BJ (cell line): ENCODE results near the gene CCDC142. TPM values are rescaled to one million over a fixed set of nuclear protein-coding genes. Genes with fewer than 3 reads are reported as not detected.
A peak's percentile ranks its signal among the peaks of the same experiment; 100 is the strongest.

ENCODE experiments used
- CTCF ChIA-PET: fragments of 350-600 bp; formaldehyde crosslinking; extraction: SDS; loops from one replicate; lab custom pipeline; 2021; ENCODE audit warnings: antibody characterized with exemption, inconsistent platforms; lab: Yijun Ruan, JAX
- POLR2A ChIA-PET: fragments of 300-600 bp; sonication (Branson Sonifier 250); formaldehyde crosslinking; extraction: SDS; loops from one replicate; lab custom pipeline; 2021; ENCODE audit warnings: antibody characterized with exemption; lab: Charles Lee
- DNase-seq: peaks from one replicate; pipeline ENCODE4 v3.0.0-alpha.2; 2011; ENCODE audit warnings: low read depth
- H3K27me3 ChIP-seq: 2 replicates; pipeline ENCODE4 v1.6.0; 2011; ENCODE audit warnings: low read length; ENCODE audit not compliant: control insufficient read depth, insufficient read depth
- H3K36me3 ChIP-seq: 2 replicates; pipeline ENCODE4 v1.5.1; 2011; ENCODE audit warnings: low read length; ENCODE audit not compliant: control insufficient read depth, insufficient read depth
- H3K4me3 ChIP-seq: 2 replicates; pipeline ENCODE4 v1.5.1; 2011; ENCODE audit warnings: low read depth, mild to moderate bottlenecking, control low read depth, low read length
- polyA plus RNA-seq: library from polyadenylated mRNA; depleted of rRNA; stranded (reverse); fragments of >200 nt; gene quantifications from 2 replicates; pipeline ENCODE4 v1.2.3, GENCODE V29; 2011
- TF ChIP-seq, protein P1 (sequence below): IDR thresholded peaks from 2 replicates; pipeline ENCODE4 v1.5.1; 2011; ENCODE audit warnings: low read depth, mild to moderate bottlenecking, control low read depth, inconsistent platforms, low read length, moderate library complexity; ENCODE audit not compliant: insufficient read depth

Gene CCDC142
- polyA plus RNA-seq, 1 experiment, result 6.2 TPM

DNA sequence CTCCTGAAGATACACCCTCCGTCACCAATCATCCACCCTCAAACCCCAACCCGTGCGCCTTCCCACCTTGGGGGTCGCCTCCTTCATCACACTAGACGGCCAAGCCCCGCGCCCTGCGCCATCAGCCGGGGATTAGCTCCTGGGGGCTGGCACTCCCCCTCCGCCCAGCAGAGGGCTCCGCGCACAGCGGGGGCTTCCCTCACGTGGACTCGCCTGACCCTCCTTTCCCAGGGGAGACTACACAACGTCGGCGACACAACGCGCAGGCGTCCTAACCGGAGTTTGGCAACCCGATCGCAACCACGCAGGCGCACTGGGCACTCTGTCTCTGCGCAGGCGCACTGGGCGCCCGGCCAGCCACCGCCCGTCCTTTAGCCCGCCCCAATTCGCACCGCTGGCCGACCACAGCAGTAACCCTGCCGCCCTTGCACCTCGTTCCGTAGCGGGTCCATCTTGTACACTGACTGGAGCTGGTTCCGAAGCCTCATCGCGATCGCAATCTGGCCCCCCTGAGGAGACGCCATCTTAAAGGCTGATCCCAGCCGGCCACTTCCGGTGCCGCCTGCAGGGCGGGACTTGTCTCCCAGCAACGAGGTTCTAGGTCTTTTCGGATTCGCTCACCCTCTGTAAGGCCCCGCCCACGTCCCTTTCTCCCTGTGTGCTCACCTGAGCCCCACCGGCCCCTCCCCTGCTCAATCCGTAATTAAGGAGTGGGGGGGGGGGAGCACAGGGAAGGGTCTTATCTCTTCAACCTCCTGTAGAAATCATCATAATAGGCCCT lies 24.5 kb upstream of the CCDC142 start, which contains the start of gene PCGF1:
PCGF1 (minus strand) TSS at position 551 of the 781 bp plus-strand sequence; CDS start at position 524, 27 bp downstream.
- ChIA-PET POLR2A (no interaction called here), CTCF (interaction anchor here (1.0 to 3.1 kb wide), 6 partner anchors 11 to 82 kb away, joined by 3 to 8 read pairs (median 4); no protein-coding TSS in a partner anchor)
- TF ChIP-seq, protein P1, sequence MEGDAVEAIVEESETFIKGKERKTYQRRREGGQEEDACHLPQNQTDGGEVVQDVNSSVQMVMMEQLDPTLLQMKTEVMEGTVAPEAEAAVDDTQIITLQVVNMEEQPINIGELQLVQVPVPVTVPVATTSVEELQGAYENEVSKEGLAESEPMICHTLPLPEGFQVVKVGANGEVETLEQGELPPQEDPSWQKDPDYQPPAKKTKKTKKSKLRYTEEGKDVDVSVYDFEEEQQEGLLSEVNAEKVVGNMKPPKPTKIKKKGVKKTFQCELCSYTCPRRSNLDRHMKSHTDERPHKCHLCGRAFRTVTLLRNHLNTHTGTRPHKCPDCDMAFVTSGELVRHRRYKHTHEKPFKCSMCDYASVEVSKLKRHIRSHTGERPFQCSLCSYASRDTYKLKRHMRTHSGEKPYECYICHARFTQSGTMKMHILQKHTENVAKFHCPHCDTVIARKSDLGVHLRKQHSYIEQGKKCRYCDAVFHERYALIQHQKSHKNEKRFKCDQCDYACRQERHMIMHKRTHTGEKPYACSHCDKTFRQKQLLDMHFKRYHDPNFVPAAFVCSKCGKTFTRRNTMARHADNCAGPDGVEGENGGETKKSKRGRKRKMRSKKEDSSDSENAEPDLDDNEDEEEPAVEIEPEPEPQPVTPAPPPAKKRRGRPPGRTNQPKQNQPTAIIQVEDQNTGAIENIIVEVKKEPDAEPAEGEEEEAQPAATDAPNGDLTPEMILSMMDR, result peak; percentile 57
- peak; percentile 91 for DNase-seq
- H3K27me3 ChIP-seq, result peaks cover 1% of the 10 kb centered on the region; the same call in 1 of the 2 replicates
- peak within 1 kb of the TSS; percentile 95 for H3K4me3 ChIP-seq
- H3K36me3 ChIP-seq, result peaks cover 11% of the 10 kb centered on the region

DNA sequence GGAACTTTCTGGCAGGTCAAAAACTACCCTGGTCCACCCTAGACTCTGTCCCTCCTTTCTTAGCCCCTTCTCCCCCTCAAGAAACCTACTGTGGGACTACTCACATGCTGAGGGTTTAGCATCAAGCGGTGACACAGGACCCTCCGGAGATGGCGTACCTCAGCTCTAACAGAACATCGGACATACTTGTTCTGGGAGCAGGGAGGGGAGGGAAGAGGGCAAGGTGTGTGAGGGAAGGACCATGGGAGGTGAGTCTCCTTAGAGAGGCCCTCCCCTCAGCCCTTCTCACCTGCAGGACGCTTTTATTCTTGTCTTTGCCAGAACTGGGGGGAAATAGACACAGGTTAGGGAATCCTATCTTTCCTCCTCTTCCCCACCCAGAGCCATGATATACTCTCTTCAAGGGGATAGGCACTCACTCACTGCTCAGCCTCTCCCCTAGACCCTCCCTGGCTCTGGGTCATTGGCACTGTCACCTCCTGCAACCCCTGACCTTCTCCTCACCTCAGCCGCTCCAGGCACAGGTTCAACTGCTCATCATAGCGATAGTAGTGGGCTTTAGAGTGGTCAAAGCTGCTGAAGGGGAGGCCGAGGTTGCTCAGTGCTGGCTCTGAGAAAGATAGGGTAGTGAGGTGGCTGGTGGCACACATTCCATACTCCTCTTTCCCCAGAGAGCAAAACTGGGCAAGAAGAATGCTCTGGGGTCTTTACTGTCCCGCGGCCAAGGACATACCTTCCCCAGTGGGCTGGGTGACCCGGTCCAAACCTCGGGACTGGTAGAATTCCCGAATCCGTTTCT lies 22.8 kb upstream of the CCDC142 start:
- no peak for DNase-seq
- POLR2A ChIA-PET, result no interaction called here
- Histone ChIP-seq H3K36me3 (peaks cover 11% of the 10 kb centered on the region), H3K4me3 (0 out of 2 replicates have a peak overlapping the region, but pooled peaks have one; percentile 1), H3K27me3 (0 out of 2 replicates have a peak, but pooled peaks cover under 1% of the 10 kb centered on the region)
- CTCF ChIA-PET, result interaction anchor here (1.0 to 3.1 kb wide), 4 partner anchors 15 to 84 kb away, joined by 4 to 12 read pairs (median 8); partner anchors contain the start of genes CCDC142 and TTC31
- TF ChIP-seq, protein P1, result no peak

DNA sequence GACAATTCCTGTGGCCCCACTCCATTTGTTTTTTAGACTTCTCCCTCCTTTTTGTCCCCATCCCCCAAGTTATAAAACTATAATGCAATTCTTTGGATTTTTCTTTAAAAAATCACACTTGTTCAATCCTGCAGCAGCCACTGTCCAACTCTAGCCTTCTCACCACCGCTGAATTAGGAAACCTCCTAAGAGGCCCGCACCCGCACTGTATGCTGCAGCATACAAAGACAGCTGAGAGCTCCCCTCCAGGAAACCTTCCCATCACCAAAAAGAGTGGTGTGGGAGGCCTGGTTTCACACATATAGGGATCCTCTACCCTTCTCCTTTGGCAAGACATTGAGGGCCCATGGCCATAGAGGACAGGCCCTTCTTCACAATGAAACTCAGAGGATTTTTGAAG lies 21.8 kb upstream of the CCDC142 start:
- H3K4me3 ChIP-seq, result no peak overlapping the region
- TF ChIP-seq, protein P1, result no peak
- CTCF ChIA-PET, result interaction anchor here (1.8 to 2.5 kb wide), 2 partner anchors 22 to 170 kb away, joined by 5 to 12 read pairs; partner anchors contain the start of genes CCDC142 and TTC31
- peaks cover 7% of the 10 kb centered on the region for H3K27me3 ChIP-seq
- no peak for DNase-seq
- H3K36me3 ChIP-seq, result peaks cover 11% of the 10 kb centered on the region
- POLR2A ChIA-PET, result no interaction called here

DNA sequence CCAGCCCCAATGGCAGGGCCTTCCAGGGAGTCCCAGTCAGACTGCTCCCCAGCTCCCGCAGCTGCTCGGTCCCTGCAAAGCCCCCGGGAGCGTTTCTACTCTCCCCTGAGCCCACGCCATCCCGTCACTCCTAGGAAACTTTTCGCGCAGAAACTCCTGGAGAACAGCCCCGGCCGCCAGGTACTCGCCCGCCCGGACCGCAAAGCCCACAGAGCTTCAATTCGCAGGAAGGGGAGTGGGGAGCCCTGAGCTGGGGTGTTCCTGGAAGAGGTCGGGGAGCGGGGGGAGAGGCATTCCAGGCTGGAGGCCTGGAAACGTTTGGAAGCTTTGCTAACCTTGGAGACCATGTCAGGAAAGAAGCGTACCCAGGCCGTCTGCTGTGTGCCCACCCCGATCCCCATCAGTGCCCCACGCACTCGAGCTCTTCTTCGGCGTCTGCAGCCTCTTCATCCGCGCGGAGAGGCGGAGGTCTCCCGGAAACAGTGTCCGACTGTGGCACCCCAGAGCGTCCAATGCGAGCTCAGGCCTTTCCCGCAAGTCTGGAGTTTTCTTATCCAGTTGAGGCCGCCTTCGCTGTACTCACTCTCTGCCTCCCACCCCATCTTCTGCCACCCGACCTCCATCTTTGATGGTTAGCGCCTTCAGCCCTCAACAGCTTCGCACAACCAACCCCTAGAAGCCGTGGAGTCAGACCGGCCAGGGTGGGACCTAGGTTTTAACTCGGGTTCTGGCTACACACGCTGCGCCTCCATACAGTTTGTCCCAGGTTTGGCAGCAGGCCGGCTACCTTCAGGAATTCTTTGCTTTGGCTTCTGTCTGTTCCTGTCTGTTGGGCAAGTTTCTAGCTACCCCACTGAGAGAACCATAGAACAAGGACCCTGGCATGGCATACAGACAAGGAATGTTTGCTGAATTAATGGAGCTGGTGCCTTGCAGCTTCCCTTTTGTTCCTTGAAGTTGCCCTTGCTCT lies 21.0 kb upstream of the CCDC142 start:
- ChIA-PET POLR2A (interaction anchor here (0.5 to 0.6 kb wide), 3 partner anchors 7 to 63 kb away, joined by 3 to 4 read pairs (median 4); partner anchors contain the start of genes AUP1 and HTRA2), CTCF (interaction anchor here (0.8 to 2.5 kb wide), 5 partner anchors 21 to 169 kb away, joined by 3 to 14 read pairs (median 5); partner anchors contain the start of genes AUP1, CCDC142, HTRA2 and TTC31)
- TF ChIP-seq, protein P1, result no peak
- H3K4me3 ChIP-seq, result peak overlapping the region; percentile 43
- H3K27me3 ChIP-seq, result peaks cover 9% of the 10 kb centered on the region
- peaks cover 11% of the 10 kb centered on the region for H3K36me3 ChIP-seq
- DNase-seq, result no peak
